HTERT RPE-1 (cell line): ENCODE results near the gene SMIM20.

Experiments
- in situ Hi-C: fragments of 300-500 bp; cut with MboI; formaldehyde crosslinking; loops from 4 replicates; pipeline ENCODE4 v1.14.3; 2020; ENCODE audit warnings: low sequenced_read_pairs

SMIM20 gene

DNA sequence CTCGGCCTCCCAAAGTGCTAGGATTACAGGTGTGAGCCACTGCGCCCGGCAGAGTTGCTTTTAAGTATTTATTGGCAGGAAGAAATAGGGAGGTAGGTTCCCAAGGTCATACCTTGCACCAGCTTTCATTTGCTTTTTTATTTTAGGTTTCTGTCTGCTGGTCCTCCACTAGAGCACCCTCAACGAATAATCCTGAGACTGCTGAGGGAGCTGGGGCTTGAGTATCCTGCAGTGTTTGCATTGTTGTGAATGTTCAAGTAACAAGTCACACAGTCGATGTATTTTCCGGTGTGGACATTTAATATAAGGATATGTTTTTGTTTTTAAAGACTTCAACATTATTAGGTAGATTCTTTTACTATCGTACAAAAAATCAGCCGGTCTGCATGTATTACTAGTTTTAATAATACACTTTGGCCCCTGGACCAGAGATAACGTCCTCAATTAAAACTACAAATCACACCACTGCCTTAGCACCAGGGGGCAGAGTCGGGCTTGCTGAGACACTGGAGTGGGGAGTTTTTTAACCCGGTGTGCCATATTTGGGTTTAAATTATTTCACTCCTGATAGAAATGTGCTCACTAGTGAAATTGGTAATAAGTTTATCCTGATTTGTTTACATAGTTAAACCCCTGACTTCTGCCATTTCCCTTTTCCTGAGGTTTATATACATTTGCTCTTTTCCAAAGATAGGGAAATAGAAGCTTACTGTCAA, 11.6 kb downstream of the SMIM20 start:
- in situ Hi-C loops = no loop called here

DNA sequence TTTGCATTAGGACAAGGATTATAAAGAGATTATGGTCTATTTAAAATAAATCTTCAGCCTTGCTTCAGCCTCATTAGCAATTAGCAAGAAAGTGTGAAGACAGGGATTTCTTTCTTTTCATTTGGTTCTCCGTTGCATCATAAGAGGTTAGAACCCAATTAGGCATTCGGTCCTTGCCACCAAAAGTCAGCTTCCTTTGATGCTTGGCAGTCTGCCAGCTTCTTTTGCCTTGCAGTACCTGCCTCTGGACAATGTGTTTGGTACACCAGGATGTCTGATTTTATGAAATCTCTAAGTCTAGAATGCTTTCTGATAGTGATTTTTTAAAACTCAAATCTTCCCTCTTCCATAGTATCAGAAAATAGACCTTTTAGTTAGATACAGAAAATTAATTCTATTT, 12.4 kb downstream of the SMIM20 start:
- in situ Hi-C loops = no loop called here

DNA sequence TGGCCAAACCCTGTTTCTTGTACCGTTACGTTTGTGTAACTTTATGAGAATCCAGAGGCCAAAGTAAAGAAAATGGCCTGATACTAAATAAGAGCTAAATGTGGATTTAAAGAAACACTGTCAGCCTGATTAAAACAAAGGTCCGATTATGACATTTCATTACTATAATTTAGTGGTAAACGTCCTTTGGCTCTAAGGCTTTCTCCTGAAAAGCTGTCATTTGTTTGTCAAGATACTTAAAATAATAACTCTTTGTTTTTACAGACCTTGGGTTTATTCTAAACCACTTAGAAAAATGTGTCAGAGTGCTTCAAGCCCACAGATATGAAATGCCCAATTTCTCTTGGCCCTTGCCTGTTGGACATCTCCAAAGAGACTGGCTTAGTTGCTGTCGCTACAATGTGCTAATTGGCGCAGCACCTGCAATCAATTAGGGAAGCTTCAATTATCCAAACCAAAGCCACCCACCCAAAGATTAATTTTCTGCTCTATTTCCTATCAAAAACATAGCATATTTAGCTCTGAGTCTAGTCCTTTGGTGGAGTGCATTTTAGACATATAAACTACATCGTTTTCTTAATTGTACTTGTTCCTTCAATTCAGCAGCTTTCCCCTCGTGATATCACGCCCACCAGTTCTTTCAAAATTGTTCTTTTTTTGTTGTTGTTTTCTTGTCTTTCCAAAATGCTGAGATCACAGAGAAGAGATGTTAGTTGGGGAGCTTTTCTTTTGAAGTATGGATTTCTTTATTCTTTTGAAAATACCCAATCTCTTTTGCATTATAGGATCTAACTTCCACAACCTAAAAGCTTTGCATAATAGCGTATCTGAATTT, 13.6 kb downstream of the SMIM20 start:
- in situ Hi-C loops = no loop called here

DNA sequence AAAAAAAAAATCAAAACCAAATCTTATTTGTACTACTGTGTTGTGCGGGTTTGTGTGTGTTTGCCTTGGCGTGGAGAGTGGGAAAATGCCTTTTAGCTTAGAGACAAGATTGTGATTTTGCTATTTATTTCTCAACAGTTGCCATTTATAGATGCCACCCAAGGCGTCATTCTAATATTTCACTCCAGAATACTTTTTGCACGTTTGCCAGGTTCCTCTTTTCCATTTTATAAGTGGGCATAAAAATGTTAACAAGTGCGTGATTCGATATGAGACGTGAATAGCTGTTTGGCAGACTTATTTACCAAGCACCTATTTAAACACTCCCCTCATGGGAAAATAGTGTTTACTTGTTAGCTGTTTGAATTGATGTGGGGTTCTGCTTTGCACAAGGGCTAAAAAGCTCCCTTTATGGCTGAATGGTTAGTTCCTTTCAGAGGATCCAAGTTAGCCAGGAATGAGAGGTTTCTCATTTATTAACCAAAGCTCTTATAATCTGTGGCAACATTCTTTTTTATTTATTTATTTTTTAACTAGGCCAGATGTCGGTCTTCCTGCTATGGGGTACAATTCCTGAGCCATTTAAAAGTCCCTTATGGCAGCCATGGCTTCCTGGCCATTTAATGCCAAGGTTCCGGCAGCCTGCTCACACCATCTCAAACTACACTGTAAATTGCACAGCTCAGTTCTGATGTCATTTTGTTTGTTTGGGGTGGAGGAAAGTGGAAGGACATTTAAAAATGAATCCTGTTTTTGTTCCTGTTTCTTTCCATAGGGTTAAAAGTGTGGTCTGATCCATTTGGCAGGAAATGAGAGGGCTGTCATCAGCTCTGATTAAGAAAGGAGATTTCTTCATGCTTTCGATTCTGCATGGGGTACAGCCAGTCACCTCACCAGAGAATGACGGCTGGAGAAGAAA, 14.6 kb downstream of the SMIM20 start:
- in situ Hi-C loops = no loop called here

DNA sequence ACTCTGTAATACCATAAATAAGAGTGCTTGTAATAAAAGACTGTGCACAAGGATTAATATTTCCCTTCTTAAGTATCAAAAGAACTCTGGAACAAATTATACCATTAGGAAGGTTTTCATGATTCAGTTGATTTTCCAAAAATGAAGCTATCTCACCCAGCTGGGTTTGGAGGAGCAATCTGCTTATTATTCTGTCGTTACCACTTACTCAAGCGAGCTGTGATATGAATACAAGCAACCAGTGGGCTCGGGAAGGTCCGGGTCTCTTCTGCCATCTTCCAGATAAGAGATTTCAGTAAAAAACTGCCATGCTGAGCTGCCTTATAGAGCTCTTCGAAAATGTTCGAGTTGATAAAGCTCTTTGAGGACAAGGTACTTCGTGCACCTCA, 15.3 kb downstream of the SMIM20 start:
- in situ Hi-C loops = no loop called here

DNA sequence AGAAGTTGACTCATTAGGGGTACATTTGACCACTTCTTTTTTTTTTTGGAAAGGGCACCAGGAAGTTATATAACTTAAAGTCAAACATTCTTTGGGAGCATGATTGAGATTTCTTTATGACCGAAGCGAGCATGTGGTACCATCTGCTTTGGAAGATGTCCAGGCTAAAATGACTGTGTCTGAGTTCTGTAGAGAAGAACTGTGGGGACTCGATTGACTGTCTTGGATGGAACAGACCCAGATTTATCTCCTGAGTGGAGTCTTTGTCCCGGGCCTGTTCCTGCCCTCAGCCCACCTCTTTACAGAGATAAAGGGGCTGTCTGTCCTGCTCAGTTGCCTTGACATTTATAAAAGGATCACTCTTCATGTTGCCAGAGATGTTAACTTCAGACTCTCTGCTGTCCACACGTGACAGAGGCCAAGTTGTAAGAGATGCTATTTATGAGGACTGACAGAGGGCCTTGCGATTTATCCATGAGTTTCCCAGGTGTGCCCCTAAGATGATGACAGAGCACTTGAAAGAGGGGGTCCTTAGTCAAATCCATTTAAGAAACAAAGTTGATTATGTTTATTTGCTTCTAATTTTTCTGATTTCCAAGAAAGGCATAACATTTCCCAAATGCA, 16.8 kb downstream of the SMIM20 start:
- in situ Hi-C loops = no loop called here

DNA sequence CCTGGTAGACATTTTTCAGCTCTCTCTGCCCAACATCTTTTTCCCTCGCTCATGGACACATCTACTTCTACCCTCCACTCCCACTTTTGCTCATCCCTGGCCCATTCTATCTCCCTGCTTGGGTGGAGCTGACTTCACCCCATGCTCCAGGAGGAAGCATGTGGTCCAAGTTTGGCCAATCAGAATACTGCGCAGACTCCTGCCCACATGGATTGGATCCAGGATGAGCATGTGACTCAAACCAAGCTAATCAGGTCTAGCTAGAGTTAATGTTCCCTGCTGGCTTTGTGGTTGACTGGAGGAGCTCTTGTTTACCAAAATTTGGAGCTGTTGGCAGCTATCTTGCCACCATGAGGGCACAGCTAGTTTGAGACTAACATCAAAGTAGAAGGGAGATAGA, 22.7 kb downstream of the SMIM20 start:
- in situ Hi-C loops = no loop called here

DNA sequence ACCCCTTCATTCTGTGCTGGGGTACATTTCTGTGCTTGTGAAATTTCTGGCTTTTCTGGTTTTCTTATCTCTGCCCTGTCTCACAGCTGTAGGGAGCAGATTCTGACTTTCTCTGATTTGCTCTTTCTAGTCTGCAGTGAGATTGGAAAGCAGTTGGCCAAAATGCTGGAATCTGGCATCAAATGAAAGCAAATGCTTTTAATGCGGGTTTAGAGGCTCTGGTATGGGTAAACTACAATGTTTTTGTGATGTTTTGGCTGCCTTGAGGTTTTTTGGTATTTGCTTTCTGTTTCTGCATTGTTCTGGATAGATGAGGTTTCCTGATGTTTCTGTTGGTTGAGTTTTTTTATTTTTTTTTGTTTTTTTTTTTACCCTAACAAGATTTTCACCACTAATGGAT, 23.8 kb downstream of the SMIM20 start:
- in situ Hi-C loops = no loop called here

DNA sequence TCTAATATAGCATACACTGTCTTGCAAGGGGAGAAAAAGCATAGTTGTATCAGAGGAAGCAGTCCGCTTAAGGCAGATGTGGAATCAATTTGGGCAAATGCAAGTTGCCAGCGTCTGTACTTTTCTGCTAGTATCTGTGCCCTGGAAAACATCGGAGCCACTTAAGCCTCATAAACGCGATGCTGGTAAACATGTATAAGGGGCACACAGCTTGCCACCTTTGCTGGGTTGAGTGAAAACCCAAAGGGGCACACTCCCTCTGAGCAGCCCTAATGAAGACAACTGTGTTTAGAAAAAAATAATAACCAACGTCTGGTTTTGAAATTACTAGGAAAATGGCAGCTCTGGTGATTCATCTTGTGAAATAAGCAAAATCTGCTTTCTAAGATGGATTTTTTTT, 24.3 kb downstream of the SMIM20 start:
- in situ Hi-C loops = no loop called here

DNA sequence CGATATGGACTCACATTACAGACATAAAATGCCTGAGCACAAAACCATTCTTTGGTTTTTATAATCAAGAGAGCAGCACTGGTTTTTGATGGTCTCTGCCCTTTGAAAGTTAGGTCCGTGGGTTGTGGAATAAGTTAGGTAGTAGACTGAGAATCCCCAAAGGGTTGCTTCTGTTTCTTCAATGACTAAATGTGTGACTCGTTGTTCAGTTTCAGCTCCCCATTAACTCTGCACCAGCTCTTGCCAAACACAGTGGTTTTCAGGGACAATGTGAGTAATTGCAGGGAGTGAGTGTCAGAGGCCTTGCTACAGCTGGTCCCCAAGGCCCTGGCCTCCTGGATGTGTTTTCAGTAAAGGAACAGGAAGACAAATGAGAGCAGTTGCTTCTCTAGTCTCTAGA, 24.8 kb downstream of the SMIM20 start:
- in situ Hi-C loops = no loop called here

DNA sequence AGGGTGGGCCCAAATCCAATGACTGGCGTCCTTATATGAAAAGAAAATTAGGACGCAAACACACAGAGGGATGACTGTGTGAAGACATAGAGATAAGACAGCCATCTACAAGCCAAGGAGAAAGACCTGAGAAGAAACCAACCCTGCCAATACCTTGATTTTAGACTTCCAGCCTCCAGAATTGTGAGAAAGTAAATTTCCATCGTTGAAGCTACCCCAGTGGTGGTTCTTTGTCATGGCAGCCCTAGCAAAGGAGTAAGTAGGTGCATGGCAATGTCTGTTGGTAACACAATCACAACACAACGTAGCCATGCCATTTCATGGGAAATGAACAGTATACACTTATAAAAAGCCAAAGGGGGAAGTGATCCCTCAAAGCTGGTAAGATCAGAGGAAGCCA, 25.3 kb downstream of the SMIM20 start:
- in situ Hi-C loops = no loop called here

DNA sequence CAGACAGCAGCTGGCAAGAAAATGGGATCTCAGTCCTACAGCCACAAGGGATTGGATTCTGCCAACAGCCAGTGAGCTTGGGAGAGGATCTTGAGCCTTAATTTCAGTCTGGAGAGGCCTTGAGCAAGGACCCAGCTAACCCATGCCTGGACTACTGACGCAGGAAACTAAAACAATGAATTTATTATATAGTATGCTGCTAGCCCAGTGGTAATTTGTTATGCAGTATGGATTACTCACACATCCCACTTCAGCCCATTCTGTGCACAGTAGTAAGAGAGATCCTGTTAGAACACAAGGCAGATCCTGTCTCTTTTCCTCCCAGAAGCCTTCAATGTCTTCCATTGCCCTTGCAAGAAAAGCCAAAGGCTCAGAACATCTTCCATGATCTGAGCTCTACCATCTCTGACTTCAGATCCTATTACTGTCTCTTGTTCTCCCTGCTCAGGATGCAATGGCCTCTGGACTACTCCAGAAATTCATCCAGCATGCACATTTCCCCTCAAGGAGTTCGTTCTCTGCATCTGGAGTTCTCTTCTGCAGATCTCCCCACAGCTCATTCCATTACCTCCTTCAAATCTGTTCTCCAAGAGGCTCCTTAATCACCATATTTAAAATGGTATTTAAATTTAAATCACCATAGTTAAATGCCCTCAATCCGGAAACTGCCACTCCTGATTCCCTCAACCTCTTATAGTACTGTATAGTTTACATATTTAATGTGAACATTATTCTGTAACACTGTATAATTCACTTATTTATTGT, 27.6 kb downstream of the SMIM20 start:
- in situ Hi-C loops = no loop called here

DNA sequence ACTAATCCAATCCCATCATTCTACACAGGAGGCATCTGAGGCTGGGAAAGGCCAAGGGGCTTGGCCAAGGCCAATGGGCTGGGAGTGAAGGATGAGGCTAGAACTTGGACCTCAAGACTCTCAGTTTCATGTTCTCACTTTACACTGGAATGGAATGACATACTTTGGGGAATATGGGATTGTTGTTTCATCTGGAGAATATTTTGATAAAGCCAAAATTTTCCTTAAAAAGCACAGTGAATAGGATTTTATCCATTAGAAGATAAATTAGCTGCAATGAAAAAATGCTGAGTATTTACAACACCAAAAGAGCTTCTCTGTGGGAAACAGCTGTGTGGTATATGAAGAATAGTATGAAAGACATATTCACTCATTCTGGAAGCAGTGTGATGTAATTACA, 29.3 kb downstream of the SMIM20 start:
- in situ Hi-C loops = no loop called here

DNA sequence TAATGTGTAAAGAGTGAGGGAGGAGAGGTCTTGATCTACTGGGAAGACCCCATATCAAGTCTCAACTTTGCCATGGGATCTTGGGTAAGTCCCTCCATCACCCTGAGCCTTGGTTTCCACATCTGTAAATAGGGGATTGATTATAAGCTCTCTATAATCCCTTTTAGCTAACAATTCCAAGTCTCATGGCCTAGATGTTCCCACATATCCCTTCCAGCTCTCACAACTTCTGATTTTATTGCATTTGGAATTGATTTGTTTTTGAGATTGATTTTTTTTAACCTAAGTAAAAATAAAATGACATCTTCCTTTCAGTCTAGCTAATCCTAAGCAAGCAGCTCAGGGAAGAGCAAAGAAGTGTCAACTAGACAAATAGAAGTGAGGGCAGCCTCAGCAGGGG, 29.8 kb downstream of the SMIM20 start:
- in situ Hi-C loops = no loop called here

DNA sequence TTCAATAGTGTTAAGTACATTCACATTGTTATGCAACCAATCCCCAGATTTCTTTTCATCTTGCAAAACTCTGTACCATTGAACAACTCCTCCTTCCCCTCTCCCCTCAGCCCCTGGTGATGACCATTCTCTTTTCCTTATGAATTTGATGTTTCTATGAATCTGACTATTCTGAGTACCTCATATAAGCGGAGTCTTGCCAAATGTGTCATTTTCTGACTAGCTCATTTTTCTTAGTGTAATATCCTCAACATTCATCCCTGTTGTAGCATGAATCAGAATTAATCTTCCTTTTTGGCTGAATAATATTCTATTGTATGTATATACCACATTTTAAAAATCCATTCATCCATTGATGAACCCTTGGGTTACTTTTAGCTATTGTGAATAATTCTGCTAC, 34.0 kb downstream of the SMIM20 start:
- in situ Hi-C loops = no loop called here

DNA sequence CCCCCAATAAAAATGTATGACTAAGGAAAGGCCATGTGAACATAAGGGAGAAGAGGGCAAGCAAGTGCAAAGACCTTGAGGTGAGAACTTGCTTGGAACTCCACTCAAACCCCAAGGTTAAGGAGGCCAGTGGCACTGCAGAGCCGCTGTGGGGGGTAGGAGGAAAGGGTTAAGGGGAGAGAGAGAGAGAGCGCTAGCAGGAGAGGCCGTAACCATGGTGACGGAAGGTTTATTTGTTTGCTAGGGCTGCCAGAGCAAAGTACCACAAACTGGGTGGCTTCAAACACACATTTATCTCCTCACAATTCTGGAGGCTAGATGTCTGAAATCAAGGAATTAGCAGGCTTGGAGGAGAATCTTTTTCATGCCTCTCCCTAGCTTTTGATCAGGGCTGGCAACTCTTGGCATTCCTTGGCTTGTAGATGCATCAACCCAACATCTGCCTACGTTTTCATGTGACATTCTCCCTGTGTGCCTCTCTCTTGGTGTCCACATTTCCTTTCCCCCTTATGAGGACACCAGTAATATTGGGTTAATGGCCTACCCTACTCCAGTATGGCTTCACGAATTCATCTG, 35.2 kb downstream of the SMIM20 start:
- in situ Hi-C loops = no loop called here

DNA sequence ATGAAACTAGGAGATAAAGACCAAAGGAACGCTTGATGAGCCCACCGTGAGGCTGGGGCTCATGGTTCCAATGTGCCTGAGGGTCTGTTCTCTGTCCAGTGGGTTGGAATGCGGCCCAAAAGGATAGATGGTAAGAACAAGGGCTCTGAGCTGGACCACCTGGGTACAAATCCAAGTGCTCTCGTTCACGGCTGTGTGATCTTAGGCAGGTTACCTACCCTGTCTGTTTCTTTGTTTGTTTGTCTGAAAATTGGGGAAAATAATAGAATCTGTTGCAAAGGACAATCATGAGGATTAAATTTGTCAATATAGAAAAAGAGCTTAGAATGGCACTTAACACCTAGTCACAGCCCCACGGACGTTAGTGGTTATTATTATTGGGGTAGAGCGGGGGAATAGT, 36.0 kb downstream of the SMIM20 start:
- in situ Hi-C loops = no loop called here

DNA sequence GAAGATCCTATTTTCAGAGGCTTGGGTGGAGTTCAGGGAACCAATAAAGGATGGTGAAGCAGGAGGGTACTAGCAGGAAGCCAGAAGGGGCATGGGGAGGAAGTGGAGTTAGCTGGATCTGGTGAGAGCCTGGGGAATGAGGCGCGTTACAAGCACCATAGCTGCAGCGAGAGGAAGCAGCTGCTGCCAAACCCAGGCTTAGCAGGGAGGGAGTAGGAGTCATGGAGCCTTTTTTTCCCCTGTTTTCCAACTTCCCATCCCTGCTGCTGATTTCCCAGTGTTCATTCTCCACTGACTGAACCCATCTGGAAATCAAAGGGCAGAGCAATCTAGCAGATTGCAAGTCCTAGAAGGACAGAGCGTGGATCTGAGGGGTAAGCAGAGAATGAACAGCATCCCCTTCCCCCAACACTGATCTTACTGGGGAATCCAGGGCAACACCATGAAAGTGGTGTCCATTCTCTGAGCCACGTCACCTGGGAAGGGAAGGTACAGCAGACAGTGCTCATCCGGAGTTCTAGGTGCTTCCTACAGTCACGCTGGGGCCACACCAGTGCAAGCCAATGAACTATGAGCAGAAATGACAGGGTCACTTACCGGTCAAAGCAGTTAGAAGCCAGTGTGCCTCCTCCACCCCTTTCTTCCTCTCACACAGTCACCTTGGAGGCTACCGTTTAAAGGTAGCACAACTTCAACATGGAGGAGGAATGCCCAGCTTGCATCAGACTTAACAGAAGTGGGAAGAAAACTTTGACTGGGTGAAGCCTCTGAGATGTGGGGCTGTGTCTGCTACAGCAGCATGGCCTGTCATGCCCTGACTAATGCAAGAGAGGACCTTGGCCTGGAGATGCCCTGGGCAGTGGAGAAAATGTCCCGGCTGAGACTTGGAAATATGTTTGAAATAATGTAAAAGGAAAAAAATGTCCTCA, 36.7 kb downstream of the SMIM20 start:
- in situ Hi-C loops = no loop called here

DNA sequence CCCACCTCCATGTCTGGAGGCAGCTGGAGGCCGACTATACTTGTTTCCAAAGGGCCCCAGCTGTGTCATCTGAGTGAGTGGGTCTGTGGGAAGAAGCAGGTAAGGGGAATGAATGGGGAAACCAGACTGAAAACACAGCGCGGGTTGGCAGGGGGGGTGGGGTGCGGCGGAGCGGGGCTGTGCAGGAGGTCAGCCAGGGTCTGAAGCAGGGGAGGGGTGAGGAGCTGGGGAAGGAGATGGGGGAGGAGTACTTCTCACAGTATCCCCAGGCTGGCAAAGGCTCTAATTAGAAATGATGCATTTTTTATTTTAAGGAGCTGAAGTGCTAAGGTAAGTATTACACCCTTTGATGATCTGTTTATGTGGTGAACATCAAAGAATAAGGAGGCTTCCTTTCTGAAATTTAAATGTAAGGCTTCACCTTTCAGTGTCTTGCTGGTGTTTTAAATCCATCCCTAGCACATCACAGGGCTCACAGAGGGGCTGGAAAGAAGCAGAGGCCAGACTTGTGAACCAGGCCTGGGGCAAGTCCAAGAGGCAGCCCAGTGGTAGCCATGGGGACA, 37.5 kb downstream of the SMIM20 start:
- in situ Hi-C loops = no loop called here
